HG02588 (cell line): Measurements from ENCODE around the gene NELFCD.

ENCODE experiments used
- ATAC-seq: cut with Tn5 transposase; IDR thresholded peaks from one replicate; pipeline ENCODE4 v1.9.1; 2021; ENCODE audit warnings: mild to moderate bottlenecking, moderate library complexity; ENCODE audit not compliant: unreplicated experiment

NELFCD gene

DNA sequence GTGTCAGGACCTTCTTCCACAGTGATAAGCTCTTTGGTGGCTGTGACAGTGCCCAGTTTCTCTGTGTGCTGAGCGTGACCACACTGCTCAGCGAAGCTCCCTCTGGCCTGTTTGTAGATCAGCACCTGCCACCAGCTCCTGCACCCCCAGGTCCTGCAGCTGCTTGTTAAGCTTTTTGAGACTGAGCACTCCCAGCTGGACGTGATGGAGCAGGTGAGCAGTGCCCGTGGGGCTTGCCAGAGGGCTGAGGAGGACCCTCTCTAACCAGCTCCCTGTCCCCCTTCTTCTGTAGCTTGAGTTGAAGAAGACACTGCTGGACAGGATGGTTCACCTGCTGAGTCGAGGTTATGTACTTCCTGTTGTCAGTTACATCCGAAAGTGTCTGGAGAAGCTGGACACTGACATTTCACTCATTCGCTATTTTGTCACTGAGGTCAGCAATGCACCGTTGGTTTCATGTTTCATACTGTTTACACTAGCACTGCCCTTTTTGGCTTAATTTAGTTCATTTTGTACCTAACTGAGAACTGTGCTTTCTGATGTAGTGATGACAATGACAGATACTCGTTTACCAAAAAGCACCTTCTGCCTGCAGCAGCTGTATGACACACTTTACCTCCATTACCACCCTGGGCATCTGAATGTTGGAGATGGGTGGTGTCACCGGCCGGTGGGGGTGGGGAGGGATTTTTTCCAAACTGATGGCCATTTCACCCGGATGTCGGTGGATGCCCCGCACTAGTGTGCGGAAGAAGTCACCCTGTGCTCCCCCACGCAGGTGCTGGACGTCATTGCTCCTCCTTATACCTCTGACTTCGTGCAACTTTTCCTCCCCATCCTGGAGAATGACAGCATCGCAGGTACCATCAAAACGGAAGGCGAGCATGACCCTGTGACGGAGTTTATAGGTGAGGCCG, 12.5 kb downstream of the NELFCD start:
- ATAC-seq: no peak

DNA sequence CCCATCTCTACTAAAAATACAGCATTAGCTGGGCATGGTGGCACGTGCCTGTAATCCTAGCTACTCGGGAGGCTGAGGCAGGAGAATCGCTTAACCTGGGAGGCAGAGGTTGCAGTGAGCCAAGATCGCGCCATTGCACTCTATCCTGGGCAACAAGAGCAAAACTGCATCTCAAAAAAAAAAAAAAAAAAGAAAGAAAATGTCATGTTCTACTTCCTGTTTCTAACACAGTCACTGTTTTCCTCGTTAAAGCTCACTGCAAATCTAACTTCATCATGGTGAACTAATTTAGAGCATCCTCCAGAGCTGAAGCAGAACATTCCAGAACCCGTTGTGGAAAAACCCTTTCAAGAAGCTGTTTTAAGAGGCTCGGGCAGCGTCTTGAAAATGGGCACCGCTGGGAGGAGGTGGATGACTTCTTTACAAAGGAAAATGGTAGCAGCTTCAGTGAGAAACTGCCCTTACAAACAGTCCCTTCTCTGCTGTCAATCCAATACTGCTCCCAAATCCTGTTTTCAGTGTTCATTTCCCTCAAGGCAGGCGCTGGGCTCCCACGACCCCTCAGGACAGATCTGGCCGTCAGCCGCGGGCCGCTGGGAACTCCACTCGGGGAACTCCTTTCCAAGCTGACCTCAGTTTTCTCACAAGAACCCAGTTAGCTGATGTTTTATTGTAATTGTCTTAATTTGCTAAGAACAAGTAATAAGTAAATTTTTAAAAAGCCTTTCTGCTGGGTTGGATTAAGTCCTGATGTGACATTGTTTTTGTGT, 13.5 kb downstream of the NELFCD start:
- no peak for ATAC-seq

DNA sequence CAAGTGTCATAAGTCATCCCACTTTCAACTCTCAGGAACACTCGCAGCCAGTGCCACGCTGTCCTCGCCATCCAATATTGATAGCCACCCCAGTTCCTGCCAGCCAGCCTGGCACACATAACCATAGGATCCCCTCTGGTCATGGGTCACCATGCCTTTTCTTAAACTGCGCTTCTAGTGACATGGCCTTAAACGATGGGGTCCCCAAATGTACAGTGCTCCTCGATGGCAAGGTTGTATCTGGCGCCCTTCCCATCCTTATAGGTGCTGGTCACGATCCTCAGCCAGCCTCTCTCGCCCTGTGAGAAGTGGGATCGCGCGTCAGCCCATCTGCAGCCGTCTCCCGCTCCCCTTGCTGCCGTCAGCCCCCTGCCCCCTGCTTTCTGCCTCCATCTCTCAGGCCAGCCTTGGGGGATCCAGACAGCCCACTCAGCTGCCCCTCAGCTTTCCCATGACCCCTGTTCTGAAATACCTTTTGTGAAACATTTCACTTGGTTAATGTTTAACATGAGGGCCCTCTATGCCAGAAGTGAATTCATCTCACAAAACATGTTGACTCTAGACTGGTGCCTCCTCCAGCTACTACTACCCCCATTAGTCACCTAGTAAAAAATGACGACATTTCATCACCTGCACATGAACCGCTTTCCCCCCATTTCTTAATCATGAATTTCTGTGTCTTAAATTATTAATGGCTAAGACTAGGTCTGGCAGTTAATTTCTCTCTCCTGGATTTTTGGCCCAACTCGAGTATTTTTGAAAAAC, 14.6 kb downstream of the NELFCD start:
- no peak for ATAC-seq

DNA sequence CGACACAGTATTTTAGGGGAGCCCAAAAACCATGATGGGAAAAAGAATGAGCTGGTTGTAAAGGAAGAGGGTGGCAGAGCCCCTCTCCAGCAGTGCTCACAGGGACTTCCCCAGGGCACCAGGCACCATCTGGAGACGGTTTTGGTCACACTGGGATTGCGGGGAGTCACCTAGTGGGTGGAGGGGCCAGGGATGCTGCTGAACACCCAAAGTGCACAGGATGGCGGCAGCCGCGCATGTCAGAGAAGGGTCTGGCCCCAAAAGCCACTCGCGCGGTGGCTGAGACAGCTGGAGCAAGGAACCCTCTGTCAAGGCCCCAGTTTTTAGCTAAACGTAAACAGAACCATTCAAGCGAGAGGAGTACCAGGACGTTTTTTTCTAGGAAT, 15.2 kb downstream of the NELFCD start:
- no peak for ATAC-seq

DNA sequence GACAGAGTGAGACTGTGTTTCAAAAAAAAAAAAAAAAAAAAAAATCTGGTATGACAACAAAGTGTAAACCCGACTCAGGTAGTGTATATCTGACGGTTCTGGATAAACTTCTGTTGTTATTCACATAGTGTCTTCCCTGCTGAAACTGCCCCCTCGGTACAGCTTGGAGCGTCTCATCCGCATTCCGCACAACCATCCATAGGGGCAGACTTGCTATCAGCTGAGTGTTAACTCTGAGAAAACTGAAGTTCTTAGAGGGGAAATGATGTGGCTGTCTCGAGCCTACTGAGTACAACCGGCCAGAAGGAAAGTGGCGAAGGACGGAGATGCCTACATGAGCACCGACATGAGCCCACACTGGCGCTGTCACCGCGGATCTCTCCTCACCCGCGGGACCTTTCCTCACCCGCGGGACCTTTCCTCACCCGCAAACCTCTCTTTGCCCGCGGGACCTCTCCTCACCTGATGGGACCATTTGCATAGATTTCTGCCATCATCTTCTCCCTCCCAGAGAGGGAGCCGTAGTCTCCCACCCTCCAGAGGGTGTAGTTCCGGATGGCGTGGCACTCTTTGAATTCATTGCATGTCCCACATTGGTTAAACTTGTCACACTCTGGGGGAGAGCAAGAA, 16.2 kb downstream of the NELFCD start:
- no peak for ATAC-seq

DNA sequence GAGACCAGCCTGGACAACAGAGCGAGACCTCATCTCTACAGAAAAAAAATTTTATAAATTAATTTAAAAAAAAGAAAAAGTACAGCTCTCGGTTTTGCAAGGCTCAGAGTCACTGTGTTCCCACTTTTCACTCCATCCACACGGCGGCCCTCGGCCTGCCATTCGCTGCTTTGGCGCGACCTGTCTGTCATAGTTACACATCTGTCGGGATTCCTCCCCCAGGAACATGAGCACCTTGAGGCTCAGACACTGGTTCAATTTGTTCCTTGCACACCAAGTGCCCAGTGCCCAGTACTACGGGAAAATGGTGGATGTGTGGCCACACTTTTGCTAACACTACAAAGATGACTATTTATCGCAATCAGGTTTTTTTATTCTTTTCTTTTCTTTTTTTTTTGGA, 17.6 kb downstream of the NELFCD start:
- no peak for ATAC-seq

DNA sequence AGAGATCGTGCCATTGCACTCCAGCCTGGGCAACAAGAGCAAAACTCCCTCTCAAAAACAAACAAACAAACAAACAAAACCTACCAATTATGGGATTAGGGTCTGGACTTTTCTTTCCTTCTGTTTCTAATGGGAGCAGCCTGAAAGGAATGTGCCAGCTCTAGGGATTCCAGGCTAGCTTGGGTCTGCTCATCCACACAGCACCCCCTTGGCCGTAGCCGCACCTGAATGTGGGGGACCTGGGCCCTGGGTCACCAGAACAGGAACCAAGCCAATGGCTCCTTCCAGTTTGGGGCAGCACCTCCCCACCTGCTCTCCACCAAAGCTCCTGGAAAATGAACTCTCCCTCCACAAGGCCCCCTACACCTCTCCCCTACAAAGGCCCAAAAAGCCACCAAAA, 19.3 kb downstream of the NELFCD start:
- no peak for ATAC-seq

DNA sequence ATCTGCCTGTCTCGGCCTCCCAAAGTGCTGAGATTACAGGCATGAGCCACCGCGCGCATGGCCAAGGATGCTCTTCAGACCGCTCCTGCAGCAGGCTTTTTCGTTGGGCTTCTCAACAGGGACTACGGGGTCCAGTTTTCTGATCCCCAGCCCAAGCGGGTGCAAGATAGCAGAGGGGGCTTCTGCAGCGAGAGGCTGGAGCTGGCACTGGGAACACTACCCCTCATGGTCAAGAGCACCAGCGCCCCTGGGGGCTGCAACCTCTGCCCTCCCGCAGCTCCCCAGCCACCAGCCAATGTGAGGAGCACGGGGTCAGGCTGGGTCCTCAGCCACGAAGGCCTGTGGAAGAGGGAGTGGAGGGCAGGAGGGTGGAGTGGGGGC, 20.0 kb downstream of the NELFCD start:
- no peak for ATAC-seq

DNA sequence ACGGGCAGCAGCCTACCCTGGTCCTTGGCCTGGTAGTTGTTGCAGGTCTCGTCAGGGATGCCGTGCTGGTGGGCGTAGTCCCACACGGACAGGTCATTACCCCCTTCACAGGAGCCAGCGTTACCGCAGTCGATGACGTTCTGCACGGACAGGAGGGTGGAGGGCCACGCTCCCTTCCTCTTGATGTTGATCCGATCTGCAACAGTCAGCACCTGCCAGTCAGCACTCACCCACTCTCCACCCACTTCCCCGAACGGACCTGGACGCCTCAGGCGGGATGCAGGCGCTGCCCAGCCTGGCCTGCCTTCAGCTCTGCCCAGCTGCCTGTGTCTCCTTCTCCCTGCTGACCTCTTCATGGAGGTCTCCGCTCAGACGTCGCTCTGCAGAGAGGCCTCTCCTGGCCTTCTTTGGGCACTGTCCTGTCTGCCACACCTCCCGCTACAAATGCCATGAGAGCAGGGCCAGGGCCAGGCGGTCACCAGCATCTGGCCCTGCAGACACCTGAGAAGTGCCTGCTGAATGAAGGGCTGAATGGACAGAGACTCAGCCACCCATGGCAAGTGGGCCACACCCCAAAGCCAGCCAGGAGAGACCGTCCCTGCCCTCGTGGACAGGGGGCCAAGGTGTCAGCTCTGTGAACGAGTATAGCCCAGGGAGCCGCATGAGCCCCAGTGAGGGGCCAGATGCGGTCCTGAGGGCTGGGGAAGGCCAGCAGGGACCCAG, 20.6 kb downstream of the NELFCD start:
- no peak for ATAC-seq

DNA sequence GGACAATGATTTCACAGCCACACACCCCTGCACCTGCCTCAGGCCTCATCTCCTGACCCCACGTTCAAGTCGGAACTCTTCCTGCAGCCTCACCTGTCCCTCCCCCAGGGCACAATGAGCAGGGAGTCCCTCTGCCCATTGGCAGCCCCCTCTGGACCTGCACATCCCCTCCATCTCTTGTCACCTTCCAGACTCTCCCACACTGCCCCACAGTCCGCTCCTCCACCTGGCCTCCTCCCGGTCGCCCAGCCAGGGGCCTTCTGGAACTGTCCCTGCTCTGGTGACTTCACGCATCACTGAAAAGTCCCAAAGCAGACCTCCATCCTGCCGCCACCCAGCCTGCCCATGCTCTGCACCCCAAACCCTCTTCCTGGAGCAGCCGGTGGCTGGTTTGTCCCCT, 21.3 kb downstream of the NELFCD start:
- no peak for ATAC-seq

DNA sequence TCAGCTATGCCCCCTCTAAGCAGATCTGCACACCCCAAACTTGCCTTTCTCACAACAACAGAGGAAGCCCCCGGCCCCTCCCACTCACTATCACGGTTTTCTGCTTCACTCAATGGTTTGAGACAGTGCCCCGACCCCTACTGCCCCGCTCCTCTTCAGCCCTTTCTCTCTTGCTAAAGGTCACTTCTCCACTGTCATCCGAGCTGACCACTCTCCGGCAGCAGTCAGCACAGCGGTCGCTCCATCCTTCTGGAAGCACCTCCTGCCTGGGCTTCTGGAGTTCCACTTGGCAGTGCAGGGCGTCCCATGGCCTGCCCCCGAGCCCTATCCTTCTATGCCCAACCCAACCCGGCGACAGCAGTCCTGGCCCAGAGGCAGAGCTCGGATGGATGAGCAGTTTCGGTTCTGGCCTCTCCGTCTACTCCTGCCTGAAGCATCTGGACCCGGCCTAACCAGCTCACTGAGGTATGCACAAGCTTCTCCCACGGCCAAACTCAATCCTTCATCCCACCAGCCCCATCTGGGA, 21.9 kb downstream of the NELFCD start:
- ATAC-seq: no peak

DNA sequence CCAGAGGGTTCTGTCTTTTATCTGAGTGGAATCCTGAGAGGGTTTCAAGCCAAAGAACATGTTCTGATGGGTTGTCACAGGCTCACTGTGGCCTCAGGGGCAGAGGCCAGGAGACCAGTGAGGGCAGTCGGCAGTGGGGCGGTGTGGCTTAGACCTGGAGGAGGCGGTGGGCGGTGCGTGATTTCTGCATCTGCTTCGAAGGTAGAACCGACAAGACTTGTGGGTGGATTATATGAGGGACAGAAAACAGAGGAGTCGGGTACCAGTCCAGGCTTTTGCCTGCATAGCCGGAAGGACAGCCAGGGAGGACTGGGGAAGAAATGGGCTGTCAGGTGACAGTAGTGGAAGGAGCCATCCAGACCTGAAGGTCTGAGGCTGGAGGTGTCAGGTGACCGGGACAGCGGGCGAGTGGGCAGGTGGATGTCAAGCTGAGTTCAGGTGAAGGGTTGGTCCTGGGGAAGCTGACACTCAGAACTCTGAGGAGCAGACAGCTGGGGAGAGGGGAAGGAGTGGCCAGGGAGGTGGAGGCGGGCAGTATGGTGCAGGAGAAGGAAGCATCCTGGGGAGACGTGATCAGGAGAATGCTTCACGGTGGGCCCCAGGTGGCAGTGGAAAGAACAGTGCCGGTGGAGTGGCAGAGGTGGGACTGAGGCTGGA, 22.9 kb downstream of the NELFCD start:
- ATAC-seq: no peak

DNA sequence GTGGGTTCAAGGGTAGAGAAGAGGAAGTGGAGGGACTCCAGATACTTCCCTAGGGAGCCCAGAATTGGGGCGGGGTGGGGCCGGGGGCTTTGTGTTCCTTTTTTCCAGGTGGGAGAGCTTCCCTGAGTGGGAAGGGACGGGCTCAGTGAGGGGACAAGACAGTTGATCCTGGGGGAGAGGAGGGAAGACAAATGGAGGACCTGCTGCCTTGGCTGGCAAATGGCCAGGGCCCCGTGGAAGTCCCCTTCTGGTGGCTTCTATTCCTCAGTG, 23.4 kb downstream of the NELFCD start:
- no peak for ATAC-seq

DNA sequence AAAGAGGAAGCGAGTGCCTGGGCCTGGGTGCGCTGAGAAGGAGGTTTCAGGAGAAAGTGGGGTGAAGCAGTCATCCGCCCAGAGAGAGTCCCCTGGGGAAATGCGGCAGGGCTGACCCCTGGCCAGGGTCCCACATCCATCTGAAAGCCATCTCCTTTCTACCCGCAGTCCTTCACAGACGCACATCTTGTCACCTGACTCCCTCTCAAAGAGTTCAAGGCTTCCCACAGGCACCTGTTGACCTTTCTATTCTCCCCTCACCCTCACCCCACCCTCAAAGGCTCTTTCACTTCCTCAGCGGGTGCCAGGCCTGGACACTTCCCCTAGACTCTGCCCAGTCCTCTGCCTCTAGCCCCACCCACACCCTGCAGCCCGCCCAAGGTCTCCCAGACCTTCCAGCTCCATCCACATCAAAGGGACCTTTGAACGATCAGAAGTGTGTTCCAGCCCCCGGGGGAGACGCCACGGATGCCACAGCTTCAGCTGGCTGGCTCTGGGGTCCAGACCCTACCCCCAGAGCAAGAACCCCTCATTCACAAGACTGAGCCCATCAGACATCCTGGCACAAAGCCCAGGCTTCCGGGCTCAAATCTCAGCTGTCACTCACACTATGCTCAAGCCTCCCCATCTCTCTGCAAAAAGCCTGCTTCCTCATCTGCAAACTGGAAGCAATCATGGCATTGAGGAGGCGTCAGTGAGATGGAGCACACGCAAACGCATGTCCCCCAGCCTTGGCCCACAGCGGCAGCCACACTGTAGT, 23.9 kb downstream of the NELFCD start:
- peak; percentile 68 for ATAC-seq

DNA sequence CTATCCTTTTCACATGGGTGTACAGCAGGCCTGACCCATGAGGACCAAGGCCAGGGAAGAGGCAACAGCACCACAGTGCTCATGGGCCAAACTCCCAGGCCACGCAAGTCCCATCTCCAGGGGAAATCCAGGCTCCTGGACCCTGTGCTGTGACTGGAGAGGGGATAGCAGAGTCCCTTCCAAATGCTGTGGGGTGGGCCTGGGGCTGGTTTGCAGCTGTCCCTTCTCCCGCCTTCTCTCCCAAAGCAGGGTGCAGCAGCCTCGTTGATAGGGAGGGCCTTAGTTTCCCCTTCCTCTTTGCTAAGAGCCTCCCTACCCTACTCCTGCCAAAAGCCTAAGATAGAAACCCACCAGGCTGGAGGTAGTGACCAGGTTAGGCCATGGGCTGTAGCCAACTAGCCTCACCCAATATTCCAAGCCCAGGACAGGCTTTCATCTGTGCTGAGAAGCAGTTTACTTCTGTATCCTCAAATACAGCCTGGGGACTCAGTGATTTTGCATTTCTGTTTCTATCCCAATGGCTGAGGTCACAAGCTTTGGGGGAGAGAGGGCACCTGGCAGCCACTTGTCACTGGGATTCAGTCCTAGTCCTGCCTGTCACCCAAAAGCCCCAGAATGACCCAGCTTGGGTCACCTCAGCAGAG, 24.6 kb downstream of the NELFCD start:
- peak; percentile 0 for ATAC-seq

DNA sequence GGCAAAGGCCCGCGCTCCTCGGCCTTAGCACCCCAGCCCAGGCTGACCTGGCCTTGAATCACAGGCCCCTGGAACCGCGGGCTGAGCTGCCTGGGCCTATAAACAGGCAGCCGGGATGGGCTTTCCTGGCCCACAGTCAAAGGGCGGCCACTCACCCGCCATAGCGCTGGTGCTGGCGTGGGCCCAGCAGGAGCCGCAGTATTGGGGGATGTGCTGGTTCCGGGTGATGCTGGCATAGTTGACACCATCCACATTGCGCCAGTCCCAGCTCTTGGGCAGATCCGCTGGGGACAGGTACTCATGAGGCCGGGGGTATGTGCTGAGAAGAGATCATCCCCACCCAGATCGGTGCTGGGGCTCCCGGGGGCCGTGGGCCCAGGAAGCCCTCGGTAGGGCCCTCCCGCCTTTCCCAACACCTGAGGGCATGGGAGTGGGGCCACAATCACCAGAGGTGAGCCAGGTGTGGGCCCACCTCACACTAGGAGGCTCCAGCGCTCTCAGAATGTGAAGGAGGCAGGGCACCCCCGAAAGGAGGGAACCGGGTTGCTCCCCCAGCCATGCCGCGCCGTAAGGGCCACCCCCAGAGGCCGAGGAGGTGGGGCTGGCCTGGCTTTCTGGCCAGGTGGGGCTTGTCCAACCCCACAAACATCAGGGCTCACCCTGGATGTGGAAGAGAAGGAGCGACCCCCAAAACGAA, 25.3 kb downstream of the NELFCD start:
- ATAC-seq: no peak

DNA sequence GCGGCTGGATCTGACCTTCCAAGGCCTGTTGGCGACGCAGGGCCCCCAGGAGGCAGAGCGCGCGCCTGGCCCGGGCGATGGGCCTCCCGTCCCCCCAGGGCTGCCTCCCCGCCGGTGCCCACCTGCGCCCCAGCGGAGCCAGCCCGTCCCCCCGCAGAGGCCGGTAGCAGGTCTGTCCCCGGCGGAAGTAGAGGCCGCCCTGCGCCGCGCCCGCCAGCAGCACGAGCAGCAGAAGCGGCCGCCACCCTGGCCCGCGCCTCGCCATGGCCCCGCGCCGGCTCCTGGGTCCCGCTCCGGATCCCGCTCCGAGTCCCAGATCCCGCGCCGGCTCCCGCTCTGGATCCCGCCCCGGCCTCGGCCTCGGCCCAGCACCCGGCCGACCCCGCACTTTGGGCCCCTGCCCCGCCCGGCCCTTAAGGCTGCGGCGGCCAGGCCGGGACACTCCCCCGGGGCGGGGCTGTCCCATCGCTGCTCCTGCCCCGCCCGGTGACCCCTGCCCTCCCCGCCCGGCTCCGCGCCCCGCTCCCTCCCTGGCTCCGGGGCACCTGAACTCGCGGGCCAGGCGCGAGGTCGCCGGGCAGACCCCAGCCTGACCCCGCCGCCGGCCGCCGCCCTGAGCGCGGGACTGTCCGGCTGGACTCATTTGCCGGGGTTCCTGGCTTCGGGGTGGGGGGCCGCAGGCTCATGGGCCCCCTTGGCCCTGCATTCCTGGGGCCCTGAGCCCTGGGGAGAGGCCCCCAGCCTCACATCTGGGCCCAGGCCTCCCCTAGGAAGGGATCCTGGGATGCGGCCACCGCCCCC, 26.0 kb downstream of the NELFCD start, which contains the start of gene CTSZ:
TSS of gene CTSZ (minus strand) at position 391 of the 801 bp plus-strand sequence. CDS start at position 265, 126 bp downstream.
- ATAC-seq: peak; percentile 24
